Subcutaneous abdominal adipose tissue (tissue), 5 donors: ENCODE measurements around the gene ADGRG4.

Experiments used
- H3K27ac ChIP-seq: one replicate; pipeline ENCODE4 v1.7.0; 2013; ENCODE audit warnings: low read depth, mild to moderate bottlenecking, inconsistent platforms, low read length, moderate library complexity
- H3K27me3 ChIP-seq, 5 donors: one replicate each; pipeline ENCODE4 v1.7.0; 2013; ENCODE audit warnings: low read length in 5 of 5, inconsistent platforms in 1 of 5; ENCODE audit not compliant: control insufficient read depth in 5 of 5, insufficient read depth in 4 of 5
- H3K36me3 ChIP-seq, 5 donors: one replicate each; pipeline ENCODE4 v1.7.0; 2013; ENCODE audit warnings: low read length in 5 of 5; ENCODE audit not compliant: control insufficient read depth in 5 of 5, insufficient read depth in 5 of 5
- H3K4me1 ChIP-seq, 5 donors: one replicate each; pipeline ENCODE4 v1.7.0; 2013; ENCODE audit warnings: low read length in 5 of 5, mild to moderate bottlenecking in 3 of 5, moderate library complexity in 1 of 5; ENCODE audit not compliant: control insufficient read depth in 5 of 5, insufficient read depth in 5 of 5
- H3K4me3 ChIP-seq, 5 donors: one replicate each; pipeline ENCODE4 v1.7.0; 2013; ENCODE audit warnings: low read length in 5 of 5, low read depth in 1 of 5
- H3K9ac ChIP-seq, 5 donors: one replicate each; pipeline ENCODE4 v1.7.0; 2013; ENCODE audit warnings: low read length in 5 of 5, mild to moderate bottlenecking in 4 of 5, moderate library complexity in 3 of 5
- H3K9me3 ChIP-seq, 5 donors: one replicate each; pipeline ENCODE4 v1.7.0; 2013; ENCODE audit warnings: low read length in 5 of 5; ENCODE audit not compliant: control insufficient read depth in 5 of 5
- donor health status: healthy.
- donor health status: healthy.
- donor health status: healthy.
- donor health status: healthy.
- donor health status: healthy.

Gene ADGRG4

DNA sequence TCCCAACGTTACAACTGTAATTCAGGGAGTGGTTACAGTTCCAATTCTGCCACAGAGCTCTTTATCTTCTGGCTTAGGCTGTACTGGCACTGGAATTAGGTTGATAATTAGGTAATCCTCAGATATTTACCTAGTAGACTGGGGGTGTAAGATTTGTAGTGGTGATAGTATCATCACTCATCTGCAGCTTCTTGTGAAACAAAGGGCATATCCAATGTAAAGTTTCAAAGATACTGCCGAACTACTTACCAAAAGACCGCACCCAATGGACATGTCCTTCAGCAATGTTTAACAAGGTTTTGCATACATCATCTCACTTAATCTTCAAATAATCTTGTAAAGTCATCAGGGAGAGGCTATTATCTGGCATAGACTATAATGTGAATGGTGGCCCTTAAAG lies 20.8 kb downstream of the ADGRG4 start:
- Histone ChIP-seq H3K27ac (no peak overlapping the region), H3K9ac (no peak overlapping the region), H3K9me3 (no peaks in the 10 kb centered on the region), H3K27me3 (peaks cover 3 to 12% (median 4%) of the 10 kb centered on the region in 5 donors), H3K4me1 (peaks cover 0 to 2% (median 0%) of the 10 kb centered on the region in 5 donors), H3K4me3 (no peak overlapping the region), H3K36me3 (no peaks in the 10 kb centered on the region)

DNA sequence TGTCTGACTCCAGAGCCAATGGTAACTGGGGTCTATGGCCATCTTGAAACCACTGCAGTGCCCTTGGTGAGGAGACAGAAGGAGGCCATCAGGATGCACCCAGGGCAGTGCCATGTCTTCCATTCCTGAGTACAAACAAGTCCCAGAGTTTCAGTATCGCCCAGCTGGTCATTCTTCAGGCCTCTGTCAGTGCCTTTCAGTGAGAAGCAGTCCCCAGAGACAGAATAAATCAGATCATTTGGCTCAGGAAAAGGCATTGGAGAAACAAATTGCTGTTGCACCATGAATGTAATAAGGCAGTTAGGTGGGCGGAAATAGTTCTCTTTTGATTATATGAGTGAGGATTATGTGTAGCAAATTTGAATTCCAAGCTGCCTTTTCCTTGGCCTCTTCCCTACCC lies 21.3 kb downstream of the ADGRG4 start:
- H3K27ac ChIP-seq, result no peak overlapping the region
- no peak overlapping the region for H3K9ac ChIP-seq
- H3K4me3 ChIP-seq, result no peak overlapping the region
- no peaks in the 10 kb centered on the region for H3K9me3 ChIP-seq
- H3K36me3 ChIP-seq, result no peaks in the 10 kb centered on the region
- peaks cover 3 to 12% (median 4%) of the 10 kb centered on the region in 5 donors for H3K27me3 ChIP-seq
- peaks cover 0 to 2% (median 0%) of the 10 kb centered on the region in 5 donors for H3K4me1 ChIP-seq

DNA sequence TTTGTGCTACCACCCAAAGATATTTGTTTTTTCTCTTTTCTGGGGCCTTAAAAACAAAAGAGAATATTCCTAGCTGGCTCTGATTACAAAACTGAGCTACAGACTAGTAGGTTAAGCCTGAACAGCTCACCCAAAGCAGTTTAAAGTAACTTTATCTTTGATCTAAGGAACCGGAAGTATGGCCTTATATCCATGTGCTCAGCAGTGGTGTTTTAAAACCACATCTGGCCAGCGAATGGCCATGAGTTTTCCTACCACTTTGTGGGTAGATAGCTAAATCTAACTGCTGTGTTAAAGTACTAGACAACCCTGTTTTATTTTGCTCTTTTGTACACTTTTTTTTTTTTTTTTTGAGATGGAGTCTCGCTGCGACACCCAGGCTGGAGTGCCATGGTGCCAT lies 24.6 kb downstream of the ADGRG4 start:
- H3K4me1 ChIP-seq, result peaks cover 0 to 2% (median 0%) of the 10 kb centered on the region in 5 donors
- H3K36me3 ChIP-seq, result no peaks in the 10 kb centered on the region
- no peak overlapping the region for H3K4me3 ChIP-seq
- no peaks in the 10 kb centered on the region for H3K9me3 ChIP-seq
- H3K27me3 ChIP-seq, result peaks cover 3 to 9% (median 4%) of the 10 kb centered on the region in 5 donors
- H3K9ac ChIP-seq, result no peak overlapping the region
- H3K27ac ChIP-seq, result no peak overlapping the region

DNA sequence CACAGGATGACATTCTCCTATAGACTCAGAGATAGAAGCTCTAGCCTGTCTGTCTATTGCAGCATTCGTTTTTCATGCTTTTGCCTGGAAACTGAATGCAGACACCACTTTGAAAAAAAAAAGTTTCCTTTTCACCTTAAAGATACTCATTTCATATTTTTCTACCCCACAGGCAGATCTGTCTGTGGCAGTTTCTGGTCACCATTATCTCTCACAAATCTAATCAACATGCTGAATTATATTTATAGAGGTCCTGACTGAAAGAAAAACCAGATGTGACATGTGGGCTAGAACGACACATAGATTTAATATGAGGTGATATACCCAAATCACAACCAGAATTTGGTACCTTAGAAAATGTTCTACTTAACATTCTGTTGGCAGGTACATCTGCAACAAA lies 28.2 kb downstream of the ADGRG4 start:
- no peaks in the 10 kb centered on the region for H3K4me1 ChIP-seq
- H3K36me3 ChIP-seq, result no peaks in the 10 kb centered on the region
- H3K9me3 ChIP-seq, result no peaks in the 10 kb centered on the region
- H3K27me3 ChIP-seq, result peaks cover 0 to 9% (median 4%) of the 10 kb centered on the region in 5 donors
- H3K9ac ChIP-seq, result no peak overlapping the region
- no peak overlapping the region for H3K27ac ChIP-seq
- no peak overlapping the region for H3K4me3 ChIP-seq

DNA sequence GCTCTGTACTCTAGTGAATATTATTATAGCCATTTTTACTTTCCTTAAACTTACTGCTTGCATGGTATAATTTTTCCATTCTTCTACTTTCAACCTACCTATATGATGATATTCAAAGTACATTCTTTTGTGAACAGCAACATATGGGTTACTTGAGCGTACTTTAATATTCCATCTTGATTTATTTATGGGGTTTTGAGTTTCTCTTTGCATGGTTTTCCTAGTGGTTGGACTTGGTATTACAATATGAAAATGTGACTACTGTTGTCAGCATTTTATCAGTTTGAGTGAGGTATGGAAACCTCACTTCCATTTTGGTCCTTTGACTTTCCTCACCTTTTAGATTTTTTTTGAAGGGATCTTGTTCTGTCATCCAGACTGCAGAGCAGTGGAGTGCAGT lies 35.9 kb downstream of the ADGRG4 start:
- H3K9ac ChIP-seq, result no peak overlapping the region
- H3K4me1 ChIP-seq, result no peaks in the 10 kb centered on the region
- H3K4me3 ChIP-seq, result no peak overlapping the region
- H3K27me3 ChIP-seq, result peaks cover 0 to 6% (median 0%) of the 10 kb centered on the region in 5 donors
- H3K27ac ChIP-seq, result no peak overlapping the region
- H3K9me3 ChIP-seq, result peaks cover 0 to 12% (median 3%) of the 10 kb centered on the region in 5 donors
- no peaks in the 10 kb centered on the region for H3K36me3 ChIP-seq

DNA sequence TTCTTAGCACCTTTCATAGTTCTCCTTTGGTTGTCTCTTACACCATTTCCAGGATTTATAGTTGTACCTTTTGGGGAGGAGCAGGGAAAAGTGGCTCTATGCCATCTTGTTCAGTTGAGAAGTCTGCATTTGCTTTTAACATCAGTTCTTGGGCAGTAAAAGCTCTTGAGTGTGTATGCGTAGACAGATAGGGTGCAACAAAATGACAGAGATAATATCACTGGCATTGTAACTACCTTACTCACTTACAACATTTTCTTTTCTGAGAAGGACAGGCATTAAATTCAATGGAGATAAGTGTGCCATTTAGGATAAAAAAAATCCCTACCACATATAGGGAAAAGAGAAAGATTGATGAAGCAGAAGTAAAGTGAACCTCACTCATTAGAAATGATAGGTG lies 38.9 kb downstream of the ADGRG4 start:
- Histone ChIP-seq H3K27me3 (peaks cover 0 to 7% (median 2%) of the 10 kb centered on the region in 5 donors), H3K36me3 (no peaks in the 10 kb centered on the region), H3K9me3 (peaks cover 0 to 12% (median 3%) of the 10 kb centered on the region in 5 donors), H3K9ac (no peak overlapping the region), H3K4me3 (no peak overlapping the region), H3K4me1 (no peaks in the 10 kb centered on the region), H3K27ac (no peak overlapping the region)

GRCh38 chrX:136344320-136344719 lies 43.6 kb downstream of the ADGRG4 start:
- H3K27me3 ChIP-seq, result peaks cover under 1 to 12% (median 4%) of the 10 kb centered on the region in 5 donors

DNA sequence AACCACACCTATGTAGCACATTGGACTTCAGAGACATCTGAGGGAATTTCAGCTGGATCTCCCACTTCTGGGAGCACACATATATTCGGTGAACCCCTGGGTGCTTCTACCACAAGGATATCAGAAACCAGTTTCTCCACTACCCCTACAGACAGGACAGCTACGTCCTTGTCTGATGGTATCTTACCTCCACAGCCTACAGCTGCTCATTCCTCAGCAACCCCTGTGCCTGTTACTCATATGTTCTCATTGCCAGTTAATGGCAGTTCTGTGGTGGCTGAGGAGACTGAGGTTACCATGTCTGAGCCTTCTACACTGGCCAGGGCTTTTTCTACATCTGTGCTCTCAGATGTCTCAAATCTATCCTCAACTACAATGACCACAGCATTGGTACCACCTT lies 45.7 kb downstream of the ADGRG4 start:
- peaks cover 0 to 19% (median 4%) of the 10 kb centered on the region in 5 donors for H3K27me3 ChIP-seq
- no peak overlapping the region for H3K27ac ChIP-seq
- H3K9ac ChIP-seq, result no peak overlapping the region

More at GRCh38 chrX:136344320-136344719, 43.6 kb downstream of the ADGRG4 start:
- H3K4me3 ChIP-seq, result no peak overlapping the region
- H3K27ac ChIP-seq, result no peak overlapping the region
- no peaks in the 10 kb centered on the region for H3K4me1 ChIP-seq
- no peaks in the 10 kb centered on the region for H3K9me3 ChIP-seq
- H3K9ac ChIP-seq, result no peak overlapping the region
- no peaks in the 10 kb centered on the region for H3K36me3 ChIP-seq

DNA sequence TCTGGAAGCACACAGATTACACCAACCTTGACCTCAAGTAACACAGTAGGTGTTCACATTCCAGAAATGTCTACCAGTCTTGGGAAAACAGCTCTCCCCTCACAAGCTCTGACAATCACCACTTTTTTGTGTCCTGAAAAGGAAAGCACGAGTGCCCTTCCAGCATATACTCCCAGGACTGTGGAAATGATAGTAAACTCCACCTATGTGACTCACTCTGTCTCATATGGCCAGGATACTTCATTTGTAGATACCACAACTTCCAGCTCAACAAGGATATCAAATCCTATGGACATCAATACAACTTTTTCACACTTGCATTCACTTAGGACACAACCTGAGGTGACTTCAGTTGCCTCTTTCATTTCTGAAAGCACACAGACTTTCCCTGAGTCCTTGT lies 46.9 kb downstream of the ADGRG4 start:
- Histone ChIP-seq H3K4me3 (no peak overlapping the region), H3K9me3 (no peaks in the 10 kb centered on the region), H3K4me1 (no peaks in the 10 kb centered on the region), H3K27ac (no peak overlapping the region), H3K36me3 (no peaks in the 10 kb centered on the region), H3K9ac (no peak overlapping the region), H3K27me3 (peaks cover 0 to 19% (median 2%) of the 10 kb centered on the region in 5 donors)

More for the DNA sequence above, 45.7 kb downstream of the ADGRG4 start:
- no peaks in the 10 kb centered on the region for H3K4me1 ChIP-seq
- H3K4me3 ChIP-seq, result no peak overlapping the region
- H3K9me3 ChIP-seq, result no peaks in the 10 kb centered on the region
- no peaks in the 10 kb centered on the region for H3K36me3 ChIP-seq

DNA sequence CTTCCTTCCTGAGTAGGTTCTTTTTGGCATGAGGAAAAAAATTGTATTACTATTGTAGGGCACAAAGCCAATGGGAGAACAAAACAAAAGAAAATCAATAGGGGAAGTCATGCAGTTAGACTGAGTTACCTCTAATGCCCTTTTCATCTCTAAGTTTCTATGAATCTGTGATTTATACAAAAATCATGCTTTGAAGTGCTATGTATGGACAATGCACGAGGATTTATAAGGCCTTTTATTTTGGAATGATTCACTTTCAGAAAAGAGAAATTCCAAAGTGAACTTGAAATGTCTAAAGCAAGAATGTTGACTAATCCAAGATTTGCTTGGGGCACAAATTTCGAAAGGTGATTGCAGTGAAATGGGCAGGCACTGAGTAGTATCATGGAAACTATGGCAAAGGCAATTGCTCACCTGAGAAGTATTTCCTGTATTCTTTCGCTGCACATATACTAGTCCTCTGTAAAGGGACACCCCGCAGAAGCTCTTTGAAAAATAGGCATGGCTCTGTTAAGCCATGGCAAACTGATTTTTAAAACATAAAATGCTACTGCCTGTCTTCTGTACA lies 52.8 kb downstream of the ADGRG4 start:
- H3K27ac ChIP-seq, result no peak overlapping the region
- H3K36me3 ChIP-seq, result no peaks in the 10 kb centered on the region
- H3K4me3 ChIP-seq, result no peak overlapping the region
- no peak overlapping the region for H3K9ac ChIP-seq
- no peaks in the 10 kb centered on the region for H3K4me1 ChIP-seq
- H3K27me3 ChIP-seq, result peaks cover 0 to 17% (median 0%) of the 10 kb centered on the region in 5 donors
- no peaks in the 10 kb centered on the region for H3K9me3 ChIP-seq
